OCI-LY3 (cell line): Measurements from ENCODE around the gene ESPN.

Source experiments
- CTCF ChIP-seq: fragments of 200-600, 300-600 bp; sonication (generic); IDR thresholded peaks from 2 replicates; pipeline ENCODE4 v1.5.1; 2014; ENCODE audit warnings: antibody characterized with exemption, low read length, low read depth
- EZH2phosphoT487 ChIP-seq: fragments of 200-600 bp; shearing (Covaris generic); IDR thresholded peaks from 2 replicates; pipeline ENCODE4 v1.6.1; 2018; ENCODE audit warnings: antibody characterized with exemption, mixed run types, low read depth

- TF ChIP-seq CTCF = no peak
- TF ChIP-seq EZH2phosphoT487 = no peak
Observed at GRCh38 chr1:6495540-6496364, 71.2 kb downstream of the ESPN start.
